Uterus (tissue), 2 donors: ENCODE results near the gene ATMIN.

Experiments
- CTCF ChIP-seq, 4 experiments: fragments of 200-600 bp in 2 of 4; fragments of 450-650 bp in 2 of 4; sonication (generic) in 2 of 4; IDR thresholded peaks; one replicate each; pipeline ENCODE4 v1.5.1; 2016 to 2019; ENCODE audit warnings: antibody characterized with exemption in 4 of 4, mild to moderate bottlenecking in 2 of 4, moderate library complexity in 1 of 4
- POLR2A ChIP-seq, 2 donors: fragments of 450-650 bp; IDR thresholded peaks; one replicate each; pipeline ENCODE4 v1.6.1; 2016; ENCODE audit warnings: antibody characterized with exemption in 2 of 2, mild to moderate bottlenecking in 1 of 2, moderate library complexity in 1 of 2

- TF ChIP-seq POLR2A (IDR thresholded peaks at IDR 0.05) (no peak), CTCF (IDR thresholded peaks at IDR 0.05) (no peak)
Measured at GRCh38 chr16:81001330-81001729, 34.3 kb upstream of the ATMIN start.
